Gastroesophageal sphincter (tissue), 4 donors: ENCODE measurements around the gene OR2T11. TPM values are rescaled to one million over a fixed set of nuclear protein-coding genes. Genes with fewer than 3 reads are reported as not detected.

Experiments used
- ATAC-seq: fragments of 150-250 bp; one replicate; pipeline ENCODE4 v1.9.1; 2016; ENCODE audit warnings: mild to moderate bottlenecking, moderate library complexity
- H3K27ac ChIP-seq, 4 donors: fragments of 200-600 bp; sonication (generic) in 3 of 4; 1 replicate in 3 of 4; 2 replicates in 1 of 4; pipeline ENCODE4 v1.5.1; 2016 to 2019
- H3K27me3 ChIP-seq: fragments of 200-600 bp; sonication (generic); one replicate; pipeline ENCODE4 v1.5.1; 2019
- H3K36me3 ChIP-seq, 2 donors: fragments of 200-600 bp; sonication (generic); one replicate each; pipeline ENCODE4 v1.5.1; 2019; ENCODE audit warnings: control low read depth in 1 of 2
- H3K4me1 ChIP-seq, 3 donors: fragments of 200-600 bp; sonication (generic); 1 replicate in 2 of 3; 2 replicates in 1 of 3; pipeline ENCODE4 v1.5.1; 2016 to 2019; ENCODE audit warnings: control low read depth in 2 of 3
- H3K4me3 ChIP-seq, 2 donors: fragments of 200-600 bp; sonication (generic); one replicate each; pipeline ENCODE4 v1.5.1; 2019; ENCODE audit warnings: mild to moderate bottlenecking in 1 of 2, moderate library complexity in 1 of 2
- H3K9me3 ChIP-seq, 3 donors: fragments of 200-600 bp; sonication (generic); one replicate each; pipeline ENCODE4 v1.5.1; 2017 to 2019; ENCODE audit warnings: control low read depth in 2 of 3
- EP300 ChIP-seq: sonication (generic); formaldehyde crosslinking; IDR thresholded peaks from one replicate; pipeline ENCODE4 v1.6.1; 2017; ENCODE audit warnings: antibody characterized with exemption, mild to moderate bottlenecking
- POLR2A ChIP-seq, 2 donors: fragments of 450-650 bp; IDR thresholded peaks; one replicate each; pipeline ENCODE4 v1.6.1; 2017; ENCODE audit warnings: antibody characterized with exemption in 2 of 2, mild to moderate bottlenecking in 2 of 2, moderate library complexity in 1 of 2
- POLR2AphosphoS5 ChIP-seq: sonication (generic); formaldehyde crosslinking; IDR thresholded peaks from one replicate; pipeline ENCODE4 v1.6.1; 2017; ENCODE audit warnings: antibody characterized with exemption
- WGBS, 2 donors: methylation state at CpG; one replicate each; pipeline ENCODE4 v1.1.5; 2018; ENCODE audit warnings: low coverage in 1 of 2; 5-methylcytosine and 5-hydroxymethylcytosine counted together
- total RNA-seq, 4 donors: library from RNA; depleted of rRNA; stranded (reverse); fragments of >200 nt; gene quantifications; one replicate each; pipeline ENCODE4 v1.1.0, GENCODE V29; 2016
- TF ChIP-seq, protein P1 (sequence below), 4 experiments: fragments of 200-600 bp in 2 of 4; fragments of 450-650 bp in 2 of 4; sonication (generic) in 1 of 4; IDR thresholded peaks; one replicate each; pipeline ENCODE4 v1.5.1; 2017 to 2019; ENCODE audit warnings: antibody characterized with exemption in 4 of 4, mild to moderate bottlenecking in 2 of 4, moderate library complexity in 2 of 4

Gene OR2T11
- total RNA-seq, 4 donors from 2014 or later, result not detected

- Histone ChIP-seq H3K36me3 (no peaks in the 10 kb centered on the region), H3K27ac (no peak overlapping the region), H3K27me3 (no peaks in the 10 kb centered on the region), H3K4me1 (no peaks in the 10 kb centered on the region), H3K9me3 (no peaks in the 10 kb centered on the region), H3K4me3 (no peak overlapping the region)
- TF ChIP-seq, protein P1, sequence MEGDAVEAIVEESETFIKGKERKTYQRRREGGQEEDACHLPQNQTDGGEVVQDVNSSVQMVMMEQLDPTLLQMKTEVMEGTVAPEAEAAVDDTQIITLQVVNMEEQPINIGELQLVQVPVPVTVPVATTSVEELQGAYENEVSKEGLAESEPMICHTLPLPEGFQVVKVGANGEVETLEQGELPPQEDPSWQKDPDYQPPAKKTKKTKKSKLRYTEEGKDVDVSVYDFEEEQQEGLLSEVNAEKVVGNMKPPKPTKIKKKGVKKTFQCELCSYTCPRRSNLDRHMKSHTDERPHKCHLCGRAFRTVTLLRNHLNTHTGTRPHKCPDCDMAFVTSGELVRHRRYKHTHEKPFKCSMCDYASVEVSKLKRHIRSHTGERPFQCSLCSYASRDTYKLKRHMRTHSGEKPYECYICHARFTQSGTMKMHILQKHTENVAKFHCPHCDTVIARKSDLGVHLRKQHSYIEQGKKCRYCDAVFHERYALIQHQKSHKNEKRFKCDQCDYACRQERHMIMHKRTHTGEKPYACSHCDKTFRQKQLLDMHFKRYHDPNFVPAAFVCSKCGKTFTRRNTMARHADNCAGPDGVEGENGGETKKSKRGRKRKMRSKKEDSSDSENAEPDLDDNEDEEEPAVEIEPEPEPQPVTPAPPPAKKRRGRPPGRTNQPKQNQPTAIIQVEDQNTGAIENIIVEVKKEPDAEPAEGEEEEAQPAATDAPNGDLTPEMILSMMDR (IDR thresholded peaks at IDR 0.05), result no peak
- no peak for TF ChIP-seq EP300
- no peak for TF ChIP-seq POLR2A (IDR thresholded peaks at IDR 0.05)
- TF ChIP-seq POLR2AphosphoS5, result no peak
- 40 to 68% methylated on average over 1 to 7 of the region's 7 CpGs for WGBS, 2 donors
- no peak for ATAC-seq
Measured at GRCh38 chr1:248618119-248618518, 16.8 kb downstream of the OR2T11 start.

DNA sequence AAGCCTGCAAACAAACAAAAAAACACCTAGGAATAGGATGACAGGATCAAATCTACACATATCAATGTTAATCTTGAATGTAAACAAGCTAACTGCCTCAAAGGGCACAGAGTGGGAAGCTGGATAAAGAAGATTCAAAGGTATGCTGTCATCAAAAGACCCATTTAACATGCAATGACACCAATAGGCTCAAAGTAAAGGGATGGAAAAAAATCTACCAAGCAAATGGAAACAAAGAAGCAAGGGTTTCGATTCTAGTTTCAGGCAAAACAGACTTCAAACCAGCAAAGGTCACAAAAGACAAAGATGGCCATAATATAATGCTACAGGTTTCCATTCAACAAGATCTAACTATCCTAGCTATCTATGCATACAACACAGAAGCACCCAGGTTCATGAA, 21.1 kb downstream of the OR2T11 start:
- H3K27ac ChIP-seq, result no peak overlapping the region

DNA sequence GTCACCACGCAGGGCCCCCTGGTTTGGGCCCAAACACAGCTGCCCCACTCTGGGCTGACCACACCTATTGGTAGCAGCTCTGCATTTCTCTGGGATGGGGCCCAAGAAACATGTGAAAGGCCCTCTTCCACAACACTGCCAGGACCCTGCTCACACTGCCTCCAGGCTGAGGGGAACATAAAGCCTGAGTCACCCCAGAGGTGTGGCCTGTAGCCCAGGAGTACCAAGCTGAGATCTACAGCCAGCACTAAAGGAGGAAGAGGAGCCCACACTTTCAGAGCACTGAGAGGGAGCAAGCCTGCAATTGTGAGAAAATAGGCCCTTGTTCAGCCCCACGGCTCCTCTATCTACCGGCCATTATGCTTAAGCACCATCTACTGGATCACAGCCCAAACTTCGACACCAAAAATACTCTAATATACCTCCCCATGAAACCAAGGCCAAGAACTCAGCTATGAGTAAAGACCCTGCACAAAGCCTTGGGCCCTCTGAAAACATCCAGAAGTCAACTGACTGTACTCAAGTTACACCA, 22.9 kb downstream of the OR2T11 start:
- Histone ChIP-seq H3K9me3 (no peaks in the 10 kb centered on the region), H3K36me3 (no peaks in the 10 kb centered on the region), H3K4me1 (no peaks in the 10 kb centered on the region), H3K27ac (no peak overlapping the region), H3K4me3 (no peak overlapping the region), H3K27me3 (no peaks in the 10 kb centered on the region)
- no peak for ATAC-seq
- WGBS, 2 donors, result 76 to 92% methylated on average over 1 to 3 of the region's 4 CpGs
- TF ChIP-seq POLR2A (IDR thresholded peaks at IDR 0.05) (no peak), POLR2AphosphoS5 (no peak), EP300 (no peak)
- TF ChIP-seq, protein P1 (IDR thresholded peaks at IDR 0.05), result no peak

More for the DNA sequence above, 21.1 kb downstream of the OR2T11 start:
- no peaks in the 10 kb centered on the region for H3K9me3 ChIP-seq
- no peaks in the 10 kb centered on the region for H3K4me1 ChIP-seq
- no peaks in the 10 kb centered on the region for H3K27me3 ChIP-seq
- ATAC-seq, result no peak
- no peak for TF ChIP-seq POLR2A (IDR thresholded peaks at IDR 0.05)
- no peak for TF ChIP-seq POLR2AphosphoS5
- TF ChIP-seq, protein P1 (IDR thresholded peaks at IDR 0.05), result no peak
- no peak for TF ChIP-seq EP300
- H3K4me3 ChIP-seq, result no peak overlapping the region
- WGBS, 2 donors, result 60% methylated on average over 1 of the region's 1 CpG; no CpG with 5 or more reads in 1 of the 2 donors
- H3K36me3 ChIP-seq, result no peaks in the 10 kb centered on the region

GRCh38 chr1:248610301-248610700, 24.6 kb downstream of the OR2T11 start:
- Histone ChIP-seq H3K27ac (no peak overlapping the region), H3K4me1 (no peaks in the 10 kb centered on the region), H3K9me3 (no peaks in the 10 kb centered on the region), H3K36me3 (no peaks in the 10 kb centered on the region), H3K27me3 (no peaks in the 10 kb centered on the region), H3K4me3 (no peak overlapping the region)
- WGBS, 2 donors, result 31 to 41% methylated on average over 3 of the region's 3 CpGs
- TF ChIP-seq POLR2A (IDR thresholded peaks at IDR 0.05), result no peak
- TF ChIP-seq, protein P1 (IDR thresholded peaks at IDR 0.05), result no peak
- TF ChIP-seq EP300, result no peak
- no peak for TF ChIP-seq POLR2AphosphoS5
- ATAC-seq, result no peak

GRCh38 chr1:248599396-248599795, 35.5 kb downstream of the OR2T11 start:
- ATAC-seq, result no peak
- TF ChIP-seq EP300, result no peak
- TF ChIP-seq, protein P1 (IDR thresholded peaks at IDR 0.05), result no peak
- no peak for TF ChIP-seq POLR2AphosphoS5
- TF ChIP-seq POLR2A (IDR thresholded peaks at IDR 0.05), result no peak
- Histone ChIP-seq H3K4me3 (no peak overlapping the region), H3K27ac (no peak overlapping the region), H3K27me3 (no peaks in the 10 kb centered on the region), H3K36me3 (no peaks in the 10 kb centered on the region), H3K9me3 (no peaks in the 10 kb centered on the region), H3K4me1 (no peaks in the 10 kb centered on the region)
- WGBS, 2 donors, result 59 to 71% methylated on average over 8 of the region's 8 CpGs
